Panc1 (cell line): ENCODE measurements around the gene RSAD1. TPM values are rescaled to one million over a fixed set of nuclear protein-coding genes. Genes with fewer than 3 reads are reported as not detected.

ENCODE experiments used
- ATAC-seq: fragments of 200-7000 bp; cut with Tn5 transposase; 2 replicates; pipeline ENCODE4 v1.9.1; 2020; ENCODE audit warnings: mild to moderate bottlenecking, moderate library complexity
- BruUV-seq: library from RNA; stranded (reverse); fragments of 400-500 nt; replicated peaks from 2 replicates; lab custom pipeline; 2021; lab: Mats Ljungman, UMichigan
- CTCF ChIA-PET: fragments of 300-600 bp; sonication (Branson Sonifier 250); formaldehyde crosslinking; loops from one replicate; lab custom pipeline; 2022; ENCODE audit warnings: antibody characterized with exemption; lab: Charles Lee
- POLR2A ChIA-PET: fragments of 300-600 bp; sonication (Branson Sonifier 250); formaldehyde crosslinking; loops from one replicate; lab custom pipeline; 2022; ENCODE audit warnings: antibody characterized with exemption; lab: Charles Lee
- DNase-seq: peaks from one replicate; pipeline ENCODE4 v3.0.0-alpha.2; 2010; ENCODE audit warnings: low read depth, low spot score
- H3K27ac ChIP-seq: 2 replicates; pipeline ENCODE4 v1.5.1; 2011; ENCODE audit warnings: mild to moderate bottlenecking, low read length, inconsistent platforms
- H3K27me3 ChIP-seq: fragments of 200-500 bp; sonication (Bioruptor generic); 2 replicates; pipeline ENCODE4 v1.6.0; 2014; ENCODE audit warnings: low read length, inconsistent platforms; ENCODE audit not compliant: control insufficient read depth, insufficient read depth
- H3K36me3 ChIP-seq: fragments of 200-500 bp; sonication (Bioruptor generic); 2 replicates; pipeline ENCODE4 v1.5.1; 2014; ENCODE audit warnings: inconsistent platforms, mild to moderate bottlenecking, low read length, moderate library complexity; ENCODE audit not compliant: control insufficient read depth, insufficient read depth
- H3K4me1 ChIP-seq: 2 replicates; pipeline ENCODE4 v1.5.1; 2011; ENCODE audit warnings: inconsistent platforms, mild to moderate bottlenecking, low read length, moderate library complexity; ENCODE audit not compliant: control insufficient read depth, insufficient read depth
- H3K4me3 ChIP-seq, 2 experiments: 2 replicates each; pipeline ENCODE4 v1.5.1; 2011 to 2012; ENCODE audit warnings: low read depth in 2 of 2, low read length in 2 of 2, mild to moderate bottlenecking in 2 of 2, inconsistent platforms in 1 of 2, moderate library complexity in 1 of 2
- H3K9me3 ChIP-seq: fragments of 200-500 bp; sonication (Bioruptor generic); 2 replicates; pipeline ENCODE4 v1.5.1; 2014; ENCODE audit warnings: low read depth, mild to moderate bottlenecking, inconsistent platforms, low read length, moderate library complexity; ENCODE audit not compliant: control insufficient read depth, insufficient read depth
- POLR2AphosphoS5 ChIP-seq: IDR thresholded peaks from 2 replicates; pipeline ENCODE4 v1.6.1; 2012; ENCODE audit warnings: mild to moderate bottlenecking, low read depth, low read length, moderate library complexity
- SIN3A ChIP-seq: IDR thresholded peaks from 2 replicates; pipeline ENCODE4 v1.6.1; 2012; ENCODE audit warnings: low read depth, mild to moderate bottlenecking, low read length, moderate library complexity, borderline replicate concordance; ENCODE audit not compliant: insufficient read depth
- TCF7L2 ChIP-seq: IDR thresholded peaks from 2 replicates; pipeline ENCODE4 v1.6.1; 2011; ENCODE audit warnings: mild to moderate bottlenecking, low read depth, low read length, inconsistent platforms
- in situ Hi-C: cut with HindIII; loops from 2 replicates; pipeline ENCODE4 v1.10.0; 2016; ENCODE audit warnings: low sequenced_read_pairs, low pct_unique_long_range_greater_than_20kb
- intact Hi-C: fragments of 100-400 bp; cut with micrococcal nuclease; formaldehyde crosslinking; loops from one replicate; pipeline ENCODE4 v1.10.0; 2022; ENCODE audit not compliant: unreplicated experiment
- total RNA-seq: library from RNA; stranded (reverse); gene quantifications from one replicate; pipeline ENCODE4 v1.2.1, GENCODE V29; 2021; ENCODE audit not compliant: unreplicated experiment
- TF ChIP-seq, protein P1 (sequence below), 2 experiments: IDR thresholded peaks; 2 replicates each; pipeline ENCODE4 v1.6.1; 2011 to 2012; ENCODE audit warnings: low read depth in 2 of 2, control low read depth in 1 of 2, low read length in 1 of 2, mild to moderate bottlenecking in 1 of 2, moderate library complexity in 1 of 2; ENCODE audit not compliant: insufficient read depth in 1 of 2
- TF ChIP-seq, protein P2 (sequence below): fragments of 450-650 bp; IDR thresholded peaks from 2 replicates; pipeline ENCODE4 v1.5.1; 2017; ENCODE audit warnings: mild to moderate bottlenecking

Gene RSAD1
- total RNA-seq, 1 experiment from 2014 or later: 40.2 TPM

DNA sequence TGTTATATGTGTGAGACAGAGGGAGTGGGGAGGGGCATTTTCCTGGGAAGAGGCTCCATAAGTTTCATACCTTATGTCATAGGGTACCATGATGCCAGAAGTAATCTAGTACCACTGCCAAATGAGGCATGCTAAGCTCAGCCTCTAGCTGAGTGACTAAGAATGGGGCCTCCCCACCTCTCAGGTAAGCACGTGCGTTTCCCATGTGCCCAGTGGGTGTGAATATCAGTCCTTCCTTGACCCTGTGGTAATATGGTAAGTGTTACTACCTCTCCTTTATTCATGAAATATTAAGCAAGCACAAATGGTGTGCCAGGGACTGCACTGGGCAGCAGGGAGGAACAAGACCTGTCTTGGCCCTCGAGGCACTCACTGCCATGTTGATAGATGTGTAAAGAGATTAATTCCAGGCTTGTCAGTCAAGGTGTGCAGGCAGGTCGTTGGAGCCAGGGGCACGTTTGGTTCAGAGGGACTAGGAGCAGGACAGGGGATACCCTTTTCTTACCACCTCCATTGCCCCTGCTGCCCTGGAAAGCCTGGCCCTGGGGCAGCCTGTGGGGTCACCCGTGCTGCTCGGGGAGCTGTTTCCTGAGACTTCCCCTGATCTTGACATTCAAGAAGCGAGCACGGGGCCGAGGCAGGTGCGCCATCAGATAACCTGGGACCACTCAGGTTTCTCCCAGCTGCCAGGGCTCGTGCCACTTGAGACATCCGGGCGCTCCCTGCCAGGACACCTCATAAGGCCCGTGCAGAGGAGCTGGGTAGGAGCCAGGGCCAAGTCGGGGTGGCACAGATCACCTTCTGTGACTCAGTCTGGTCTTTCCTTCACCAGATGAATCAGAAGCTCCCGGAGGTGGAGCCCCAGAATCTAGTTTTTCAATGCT lies 8.8 kb downstream of the RSAD1 start:
- ATAC-seq (no peak), DNase-seq (no peak)
- Histone ChIP-seq H3K9me3 (no peaks in the 10 kb centered on the region), H3K27me3 (no peaks in the 10 kb centered on the region), H3K4me1 (peaks cover 6% of the 10 kb centered on the region), H3K4me3 (no peak overlapping the region), H3K36me3 (no peaks in the 10 kb centered on the region), H3K27ac (no peak overlapping the region)
- ChIA-PET CTCF (interaction anchor here (0.5 kb wide), 1 partner anchor 9 kb away, joined by 3 read pairs; no protein-coding TSS in a partner anchor), POLR2A (interaction anchor here (0.5 to 0.7 kb wide), 3 partner anchors 47 to 394 kb away, joined by 3 to 6 read pairs (median 3); no protein-coding TSS in a partner anchor)
- intact Hi-C loops (no loop called here), in situ Hi-C loops (no loop called here)
- no TSS peak for BruUV-seq
- no peak for TF ChIP-seq TCF7L2
- TF ChIP-seq, protein P1, sequence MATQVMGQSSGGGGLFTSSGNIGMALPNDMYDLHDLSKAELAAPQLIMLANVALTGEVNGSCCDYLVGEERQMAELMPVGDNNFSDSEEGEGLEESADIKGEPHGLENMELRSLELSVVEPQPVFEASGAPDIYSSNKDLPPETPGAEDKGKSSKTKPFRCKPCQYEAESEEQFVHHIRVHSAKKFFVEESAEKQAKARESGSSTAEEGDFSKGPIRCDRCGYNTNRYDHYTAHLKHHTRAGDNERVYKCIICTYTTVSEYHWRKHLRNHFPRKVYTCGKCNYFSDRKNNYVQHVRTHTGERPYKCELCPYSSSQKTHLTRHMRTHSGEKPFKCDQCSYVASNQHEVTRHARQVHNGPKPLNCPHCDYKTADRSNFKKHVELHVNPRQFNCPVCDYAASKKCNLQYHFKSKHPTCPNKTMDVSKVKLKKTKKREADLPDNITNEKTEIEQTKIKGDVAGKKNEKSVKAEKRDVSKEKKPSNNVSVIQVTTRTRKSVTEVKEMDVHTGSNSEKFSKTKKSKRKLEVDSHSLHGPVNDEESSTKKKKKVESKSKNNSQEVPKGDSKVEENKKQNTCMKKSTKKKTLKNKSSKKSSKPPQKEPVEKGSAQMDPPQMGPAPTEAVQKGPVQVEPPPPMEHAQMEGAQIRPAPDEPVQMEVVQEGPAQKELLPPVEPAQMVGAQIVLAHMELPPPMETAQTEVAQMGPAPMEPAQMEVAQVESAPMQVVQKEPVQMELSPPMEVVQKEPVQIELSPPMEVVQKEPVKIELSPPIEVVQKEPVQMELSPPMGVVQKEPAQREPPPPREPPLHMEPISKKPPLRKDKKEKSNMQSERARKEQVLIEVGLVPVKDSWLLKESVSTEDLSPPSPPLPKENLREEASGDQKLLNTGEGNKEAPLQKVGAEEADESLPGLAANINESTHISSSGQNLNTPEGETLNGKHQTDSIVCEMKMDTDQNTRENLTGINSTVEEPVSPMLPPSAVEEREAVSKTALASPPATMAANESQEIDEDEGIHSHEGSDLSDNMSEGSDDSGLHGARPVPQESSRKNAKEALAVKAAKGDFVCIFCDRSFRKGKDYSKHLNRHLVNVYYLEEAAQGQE (IDR thresholded peaks at IDR 0.05; ENCODE audit: insufficient read depth in 1 of 2, low read depth in 2 of 2, low read length in 1 of 2): no peak
- TF ChIP-seq POLR2AphosphoS5: no peak
- no peak for TF ChIP-seq SIN3A
- TF ChIP-seq, protein P2, sequence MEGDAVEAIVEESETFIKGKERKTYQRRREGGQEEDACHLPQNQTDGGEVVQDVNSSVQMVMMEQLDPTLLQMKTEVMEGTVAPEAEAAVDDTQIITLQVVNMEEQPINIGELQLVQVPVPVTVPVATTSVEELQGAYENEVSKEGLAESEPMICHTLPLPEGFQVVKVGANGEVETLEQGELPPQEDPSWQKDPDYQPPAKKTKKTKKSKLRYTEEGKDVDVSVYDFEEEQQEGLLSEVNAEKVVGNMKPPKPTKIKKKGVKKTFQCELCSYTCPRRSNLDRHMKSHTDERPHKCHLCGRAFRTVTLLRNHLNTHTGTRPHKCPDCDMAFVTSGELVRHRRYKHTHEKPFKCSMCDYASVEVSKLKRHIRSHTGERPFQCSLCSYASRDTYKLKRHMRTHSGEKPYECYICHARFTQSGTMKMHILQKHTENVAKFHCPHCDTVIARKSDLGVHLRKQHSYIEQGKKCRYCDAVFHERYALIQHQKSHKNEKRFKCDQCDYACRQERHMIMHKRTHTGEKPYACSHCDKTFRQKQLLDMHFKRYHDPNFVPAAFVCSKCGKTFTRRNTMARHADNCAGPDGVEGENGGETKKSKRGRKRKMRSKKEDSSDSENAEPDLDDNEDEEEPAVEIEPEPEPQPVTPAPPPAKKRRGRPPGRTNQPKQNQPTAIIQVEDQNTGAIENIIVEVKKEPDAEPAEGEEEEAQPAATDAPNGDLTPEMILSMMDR: no peak

DNA sequence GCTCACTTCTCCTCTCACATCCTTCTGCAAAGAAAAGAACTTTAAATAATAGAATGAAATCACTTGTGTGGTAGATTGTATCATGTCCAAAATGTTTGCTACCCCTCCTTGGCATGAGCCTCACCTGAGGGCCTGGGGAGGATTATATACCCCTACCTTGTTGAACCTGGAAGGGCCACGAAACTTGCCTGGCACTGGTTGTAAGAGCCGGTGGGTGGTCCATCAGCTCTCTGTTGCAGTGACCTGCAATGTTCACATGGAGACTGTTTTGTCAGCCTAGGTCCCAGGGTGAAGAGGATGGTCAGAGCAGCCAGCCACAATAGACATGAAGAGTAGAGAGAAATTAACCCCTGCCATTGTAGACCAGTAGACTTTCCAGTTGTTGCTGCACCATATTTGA lies 10.2 kb downstream of the RSAD1 start:
- TF ChIP-seq, protein P2: no peak
- TF ChIP-seq SIN3A: no peak
- TF ChIP-seq, protein P1 (IDR thresholded peaks at IDR 0.05; ENCODE audit: insufficient read depth in 1 of 2, low read depth in 2 of 2, low read length in 1 of 2): no peak
- TF ChIP-seq TCF7L2: no peak
- no peak for TF ChIP-seq POLR2AphosphoS5
- intact Hi-C loops: no loop called here
- no peaks in the 10 kb centered on the region for H3K36me3 ChIP-seq
- BruUV-seq: no TSS peak
- in situ Hi-C loops: no loop called here
- ATAC-seq (no peak), DNase-seq (no peak)
- H3K9me3 ChIP-seq: no peaks in the 10 kb centered on the region
- H3K27me3 ChIP-seq: no peaks in the 10 kb centered on the region
- H3K4me3 ChIP-seq: no peak overlapping the region
- no peak overlapping the region for H3K27ac ChIP-seq
- POLR2A ChIA-PET: no interaction called here
- CTCF ChIA-PET: no interaction called here
- H3K4me1 ChIP-seq: no peaks in the 10 kb centered on the region
